ENCODE results near the gene FAM217B. TPM values are rescaled to one million over a fixed set of nuclear protein-coding genes. Genes with fewer than 3 reads are reported as not detected.

The FAM217B gene
- total RNA-seq, 1 experiment from 2014 or later: 8.1 TPM

GRCh38 chr20:59992526-59993084, 52.4 kb downstream of the FAM217B start:
- H2AFZ ChIP-seq (ENCODE audit: low read depth, low read length, poor library complexity, severe bottlenecking): no peak overlapping the region
- no peak overlapping the region for H3K4me2 ChIP-seq (ENCODE audit: low read length)
- no peaks in the 10 kb centered on the region for H4K20me1 ChIP-seq (ENCODE audit: insufficient read depth)
- no peak overlapping the region for H3K4me3 ChIP-seq (replicated peaks in 1 of 2; ENCODE audit: low read depth in 1 of 2, low read length in 2 of 2)
- no peaks in the 10 kb centered on the region for H3K9me3 ChIP-seq (ENCODE audit: control insufficient read depth in 1 of 2, insufficient read depth in 1 of 2, low read depth in 1 of 2, low read length in 2 of 2)
- H3K79me2 ChIP-seq (ENCODE audit: insufficient read depth, low read length): no peaks in the 10 kb centered on the region
- RAD21 ChIA-PET (ENCODE audit: low non-redundant PET in 1 of 2, low total read pairs in 2 of 2, uncharacterized antibody in 2 of 2, unreplicated experiment in 2 of 2): no interaction called here
- peaks cover 20 to 26% of the 10 kb centered on the region in 2 experiments for H3K4me1 ChIP-seq (ENCODE audit: control insufficient read depth in 1 of 2, insufficient read depth in 2 of 2, low read length in 2 of 2)
- intact Hi-C loops (cut with micrococcal nuclease): loop anchor here (1.0 kb wide), 1 partner anchor 58 kb away; no protein-coding TSS in a partner anchor
- H3K9ac ChIP-seq (ENCODE audit: low read length): no peak overlapping the region
- CTCF ChIA-PET: interaction anchor here (0.6 to 2.9 kb wide), 5 partner anchors 21 to 65 kb away, joined by 3 to 22 read pairs (median 3); no protein-coding TSS in a partner anchor
- BruUV-seq (replicated peaks): no TSS peak
- DNase-seq (ENCODE audit: low read depth, low spot score) (no peak), ATAC-seq (no peak)
- no peaks in the 10 kb centered on the region for H3K27me3 ChIP-seq (ENCODE audit: insufficient read depth, low read length)
- TF ChIP-seq EZH2phosphoT487 (IDR thresholded peaks at IDR 0.05; ENCODE audit: borderline replicate concordance) (no peak), CTCF (IDR thresholded peaks at IDR 0.05 in 2 of 3, conservative IDR thresholded peaks at IDR 0.05 in 1 of 3; ENCODE audit: borderline replicate concordance in 1 of 3, insufficient read depth in 1 of 3, low read depth in 2 of 3, low read length in 2 of 3) (peak; percentile 18 to 30 (median 25); a peak in 3 of 6 replicates), EZH2 (IDR thresholded peaks at IDR 0.05) (no peak), CEBPB (IDR thresholded peaks at IDR 0.05; ENCODE audit: low read depth) (no peak), ZNF274 (IDR thresholded peaks at IDR 0.05; ENCODE audit: low read depth, low read length) (no peak), SP1 (IDR thresholded peaks at IDR 0.05; ENCODE audit: low read depth) (no peak), CBX3 (IDR thresholded peaks at IDR 0.05; ENCODE audit: low read depth) (no peak), ELF1 (IDR thresholded peaks at IDR 0.05; ENCODE audit: borderline replicate concordance, low read depth) (no peak), RAD21 (IDR thresholded peaks at IDR 0.05; ENCODE audit: low read depth) (peak; percentile 48), YY1 (IDR thresholded peaks at IDR 0.05; ENCODE audit: extremely low read depth, insufficient replicate concordance, low read depth, low read length) (no peak), ZFX (IDR thresholded peaks at IDR 0.05) (no peak)
- no peaks in the 10 kb centered on the region for H3K36me3 ChIP-seq (ENCODE audit: control insufficient read depth in 1 of 2, insufficient read depth in 2 of 2, low read length in 2 of 2)
- H3K27ac ChIP-seq (ENCODE audit: low read depth, low read length): no peak overlapping the region
- POLR2A ChIA-PET: no interaction called here
- no peaks in the 10 kb centered on the region for H3K9me2 ChIP-seq (ENCODE audit: insufficient read depth)

All from HCT116 (cell line).